WTC11 (cell line): ENCODE data around the gene SYTL1. TPM values are rescaled to one million over a fixed set of nuclear protein-coding genes. Genes with fewer than 3 reads are reported as not detected.

Experiments used
- AFF4 ChIP-seq: sonication (generic); formaldehyde crosslinking; IDR thresholded peaks from 2 replicates; pipeline ENCODE4 v1.8.1; 2023; ENCODE audit warnings: mild to moderate bottlenecking, missing genetic modification reagents, borderline replicate concordance
- ARID4B ChIP-seq: sonication (generic); formaldehyde crosslinking; IDR thresholded peaks from 2 replicates; pipeline ENCODE4 v1.8.0; 2023; ENCODE audit warnings: missing genetic modification reagents, mild to moderate bottlenecking, borderline replicate concordance
- ATF1 ChIP-seq: sonication (generic); formaldehyde crosslinking; IDR thresholded peaks from 2 replicates; pipeline ENCODE4 v1.8.1; 2023; ENCODE audit warnings: mild to moderate bottlenecking, moderate library complexity, missing genetic modification reagents
- CDX4 ChIP-seq: fragments of 250-450 bp; sonication (Bioruptor Pico); IDR thresholded peaks from 2 replicates; pipeline ENCODE4 v1.9.0; 2021; ENCODE audit warnings: moderate library complexity, mild to moderate bottlenecking, inconsistent platforms, borderline replicate concordance
- CREB1 ChIP-seq: sonication (generic); formaldehyde crosslinking; IDR thresholded peaks from 2 replicates; pipeline ENCODE4 v1.8.0; 2023; ENCODE audit warnings: mild to moderate bottlenecking, missing genetic modification reagents
- E2F5 ChIP-seq: sonication (generic); formaldehyde crosslinking; IDR thresholded peaks from 2 replicates; pipeline ENCODE4 v1.8.1; 2022; ENCODE audit warnings: mild to moderate bottlenecking, moderate library complexity, missing genetic modification reagents
- FOXP1 ChIP-seq: sonication (generic); formaldehyde crosslinking; IDR thresholded peaks from 2 replicates; pipeline ENCODE4 v1.8.0; 2022; ENCODE audit warnings: missing genetic modification reagents, mild to moderate bottlenecking, moderate library complexity, borderline replicate concordance
- GABPB1 ChIP-seq: sonication (generic); formaldehyde crosslinking; IDR thresholded peaks from 2 replicates; pipeline ENCODE4 v1.8.1; 2023; ENCODE audit warnings: mild to moderate bottlenecking, missing genetic modification reagents
- SOX15 ChIP-seq: fragments of 250-450 bp; sonication (Bioruptor Pico); IDR thresholded peaks from 2 replicates; pipeline ENCODE4 v1.9.0; 2021; ENCODE audit warnings: mild to moderate bottlenecking
- SP1 ChIP-seq: sonication (generic); formaldehyde crosslinking; conservative IDR thresholded peaks from 2 replicates; pipeline ENCODE4 v1.8.1; 2022; ENCODE audit warnings: missing genetic modification reagents
- TEAD4 ChIP-seq: sonication (generic); formaldehyde crosslinking; IDR thresholded peaks from 2 replicates; pipeline ENCODE4 v1.8.0; 2022; ENCODE audit warnings: mild to moderate bottlenecking, missing genetic modification reagents
- ZBTB21 ChIP-seq: sonication (generic); formaldehyde crosslinking; IDR thresholded peaks from 2 replicates; pipeline ENCODE4 v1.8.1; 2023; ENCODE audit warnings: mild to moderate bottlenecking, missing genetic modification reagents, borderline replicate concordance
- ZBTB43 ChIP-seq: sonication (generic); formaldehyde crosslinking; IDR thresholded peaks from 2 replicates; pipeline ENCODE4 v1.8.1; 2023; ENCODE audit warnings: mild to moderate bottlenecking, missing genetic modification reagents
- ZNF121 ChIP-seq: sonication (generic); formaldehyde crosslinking; IDR thresholded peaks from 2 replicates; pipeline ENCODE4 v1.8.0; 2023; ENCODE audit warnings: missing genetic modification reagents
- ZNF263 ChIP-seq: sonication (generic); formaldehyde crosslinking; IDR thresholded peaks from 2 replicates; pipeline ENCODE4 v1.8.1; 2022; ENCODE audit warnings: low read depth, mild to moderate bottlenecking, moderate library complexity, missing genetic modification reagents
- ZNF512 ChIP-seq: sonication (generic); formaldehyde crosslinking; IDR thresholded peaks from 2 replicates; pipeline ENCODE4 v1.8.1; 2022; ENCODE audit warnings: missing genetic modification reagents, borderline replicate concordance
- ZNF671 ChIP-seq: fragments of 250-450 bp; sonication (Bioruptor Pico); IDR thresholded peaks from 2 replicates; pipeline ENCODE4 v1.8.0; 2021; ENCODE audit warnings: mild to moderate bottlenecking
- total RNA-seq: library from RNA; stranded (reverse); gene quantifications from 3 replicates; pipeline ENCODE4 v1.2.3, GENCODE V29; 2021
- TF ChIP-seq, protein P1 (sequence below): sonication (generic); formaldehyde crosslinking; IDR thresholded peaks from 2 replicates; pipeline ENCODE4 v1.8.0; 2022; ENCODE audit warnings: mild to moderate bottlenecking, missing genetic modification reagents
- TF ChIP-seq, protein P2 (sequence below): sonication (generic); formaldehyde crosslinking; IDR thresholded peaks from 2 replicates; pipeline ENCODE4 v1.8.1; 2023; ENCODE audit warnings: mild to moderate bottlenecking, moderate library complexity, missing genetic modification reagents
- TF ChIP-seq, protein P3 (sequence below): fragments of 200-600 bp; IDR thresholded peaks from 2 replicates; pipeline ENCODE4 v1.8.0; 2022; ENCODE audit warnings: antibody characterized with exemption

The SYTL1 gene
- total RNA-seq, 1 experiment from 2014 or later = 18.0 TPM

DNA sequence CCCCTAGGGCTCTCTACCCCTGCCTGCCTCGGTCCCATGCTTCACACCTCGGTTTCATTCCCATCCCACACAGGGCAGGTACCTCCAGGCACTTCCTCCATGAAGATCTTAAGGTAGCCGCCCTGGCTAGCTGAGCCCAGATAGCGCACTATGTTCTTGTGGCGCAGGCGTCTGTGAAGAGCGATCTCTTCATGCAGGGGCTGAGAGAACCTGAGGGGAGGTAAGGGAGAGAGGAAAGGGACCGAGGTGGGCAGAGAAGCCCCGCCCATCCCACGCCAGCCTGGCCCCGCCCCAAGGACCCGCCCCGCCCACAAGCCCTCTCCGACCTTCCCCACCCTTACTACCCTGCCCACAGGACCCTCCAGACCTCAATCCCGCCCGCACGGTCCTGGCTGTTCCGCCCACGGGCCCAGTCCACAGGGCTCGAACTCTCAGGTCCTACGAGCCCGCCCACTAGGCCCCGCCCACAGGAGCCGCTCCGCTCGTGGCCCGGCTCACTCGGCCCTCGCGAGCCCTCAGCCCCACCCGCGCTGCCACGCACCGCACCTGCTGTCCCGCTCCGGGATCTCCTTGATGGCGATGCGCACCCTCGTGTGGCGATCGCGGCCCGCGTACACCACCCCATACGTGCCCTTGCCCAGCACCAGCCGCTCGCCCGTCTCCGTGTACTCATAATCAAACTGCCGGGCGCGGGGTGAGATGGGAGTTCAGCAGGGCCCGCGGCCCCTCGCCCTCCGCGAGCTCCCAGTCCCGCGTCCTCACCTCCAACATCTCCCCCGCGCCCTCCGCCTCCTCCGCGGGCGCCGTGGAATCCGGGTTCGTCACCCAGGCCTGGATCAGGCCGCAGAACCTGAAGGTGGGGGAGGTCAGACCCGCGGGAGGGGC lies 18.6 kb downstream of the SYTL1 start (continued):
- TF ChIP-seq, protein P1, sequence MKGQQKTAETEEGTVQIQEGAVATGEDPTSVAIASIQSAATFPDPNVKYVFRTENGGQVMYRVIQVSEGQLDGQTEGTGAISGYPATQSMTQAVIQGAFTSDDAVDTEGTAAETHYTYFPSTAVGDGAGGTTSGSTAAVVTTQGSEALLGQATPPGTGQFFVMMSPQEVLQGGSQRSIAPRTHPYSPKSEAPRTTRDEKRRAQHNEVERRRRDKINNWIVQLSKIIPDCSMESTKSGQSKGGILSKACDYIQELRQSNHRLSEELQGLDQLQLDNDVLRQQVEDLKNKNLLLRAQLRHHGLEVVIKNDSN (CRISPR knock-in tag) = no peak
- no peak; the same call in 1 of the 2 replicates for TF ChIP-seq FOXP1 (CRISPR knock-in tag)
- TF ChIP-seq ZNF263 (CRISPR knock-in tag) = no peak
- TF ChIP-seq SP1 = 0 out of 2 replicates have a peak, but pooled peaks have one; percentile 33
- peak; percentile 69; the same call in 1 of the 2 replicates for TF ChIP-seq ZBTB43 (CRISPR knock-in tag)
- TF ChIP-seq, protein P2, sequence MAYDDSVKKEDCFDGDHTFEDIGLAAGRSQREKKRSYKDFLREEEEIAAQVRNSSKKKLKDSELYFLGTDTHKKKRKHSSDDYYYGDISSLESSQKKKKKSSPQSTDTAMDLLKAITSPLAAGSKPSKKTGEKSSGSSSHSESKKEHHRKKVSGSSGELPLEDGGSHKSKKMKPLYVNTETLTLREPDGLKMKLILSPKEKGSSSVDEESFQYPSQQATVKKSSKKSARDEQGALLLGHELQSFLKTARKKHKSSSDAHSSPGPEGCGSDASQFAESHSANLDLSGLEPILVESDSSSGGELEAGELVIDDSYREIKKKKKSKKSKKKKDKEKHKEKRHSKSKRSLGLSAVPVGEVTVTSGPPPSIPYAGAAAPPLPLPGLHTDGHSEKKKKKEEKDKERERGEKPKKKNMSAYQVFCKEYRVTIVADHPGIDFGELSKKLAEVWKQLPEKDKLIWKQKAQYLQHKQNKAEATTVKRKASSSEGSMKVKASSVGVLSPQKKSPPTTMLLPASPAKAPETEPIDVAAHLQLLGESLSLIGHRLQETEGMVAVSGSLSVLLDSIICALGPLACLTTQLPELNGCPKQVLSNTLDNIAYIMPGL = peak; percentile 81; the same call in 1 of the 2 replicates
- TF ChIP-seq, protein P3, sequence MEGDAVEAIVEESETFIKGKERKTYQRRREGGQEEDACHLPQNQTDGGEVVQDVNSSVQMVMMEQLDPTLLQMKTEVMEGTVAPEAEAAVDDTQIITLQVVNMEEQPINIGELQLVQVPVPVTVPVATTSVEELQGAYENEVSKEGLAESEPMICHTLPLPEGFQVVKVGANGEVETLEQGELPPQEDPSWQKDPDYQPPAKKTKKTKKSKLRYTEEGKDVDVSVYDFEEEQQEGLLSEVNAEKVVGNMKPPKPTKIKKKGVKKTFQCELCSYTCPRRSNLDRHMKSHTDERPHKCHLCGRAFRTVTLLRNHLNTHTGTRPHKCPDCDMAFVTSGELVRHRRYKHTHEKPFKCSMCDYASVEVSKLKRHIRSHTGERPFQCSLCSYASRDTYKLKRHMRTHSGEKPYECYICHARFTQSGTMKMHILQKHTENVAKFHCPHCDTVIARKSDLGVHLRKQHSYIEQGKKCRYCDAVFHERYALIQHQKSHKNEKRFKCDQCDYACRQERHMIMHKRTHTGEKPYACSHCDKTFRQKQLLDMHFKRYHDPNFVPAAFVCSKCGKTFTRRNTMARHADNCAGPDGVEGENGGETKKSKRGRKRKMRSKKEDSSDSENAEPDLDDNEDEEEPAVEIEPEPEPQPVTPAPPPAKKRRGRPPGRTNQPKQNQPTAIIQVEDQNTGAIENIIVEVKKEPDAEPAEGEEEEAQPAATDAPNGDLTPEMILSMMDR = no peak
- TF ChIP-seq ZNF512 (CRISPR knock-in tag) = no peak
- TF ChIP-seq ZNF671 (CRISPR knock-in tag) = no peak
- TF ChIP-seq ATF1 (CRISPR knock-in tag) = no peak
- no peak for TF ChIP-seq CREB1 (CRISPR knock-in tag)
- TF ChIP-seq TEAD4 = no peak
- TF ChIP-seq AFF4 (CRISPR knock-in tag) = no peak
- TF ChIP-seq ARID4B = no peak
- TF ChIP-seq SOX15 (CRISPR knock-in tag) = no peak
- TF ChIP-seq GABPB1 (CRISPR knock-in tag) = no peak
- no peak for TF ChIP-seq ZNF121 (CRISPR knock-in tag)
- no peak for TF ChIP-seq ZBTB21 (CRISPR knock-in tag)
- TF ChIP-seq E2F5 = no peak
- no peak for TF ChIP-seq CDX4 (CRISPR knock-in tag)
